ENCODE measurements around the gene PRKCQ.

PRKCQ gene

GRCh38 chr10:6498771-6499170, 81.3 kb downstream of the PRKCQ start:
- Histone ChIP-seq H3K9me3 (ENCODE audit: control insufficient read depth, insufficient read depth, low read length) (no peaks in the 10 kb centered on the region), H3K4me1 (ENCODE audit: control insufficient read depth, insufficient read depth, low read length) (no peaks in the 10 kb centered on the region), H3K4me3 (ENCODE audit: low read depth, low read length) (no peak overlapping the region), H3K36me3 (ENCODE audit: control insufficient read depth, insufficient read depth, low read length) (no peaks in the 10 kb centered on the region), H3K9ac (ENCODE audit: low read depth, low read length) (no peak overlapping the region), H3K27me3 (ENCODE audit: control insufficient read depth, insufficient read depth, low read length) (no peaks in the 10 kb centered on the region)

DNA sequence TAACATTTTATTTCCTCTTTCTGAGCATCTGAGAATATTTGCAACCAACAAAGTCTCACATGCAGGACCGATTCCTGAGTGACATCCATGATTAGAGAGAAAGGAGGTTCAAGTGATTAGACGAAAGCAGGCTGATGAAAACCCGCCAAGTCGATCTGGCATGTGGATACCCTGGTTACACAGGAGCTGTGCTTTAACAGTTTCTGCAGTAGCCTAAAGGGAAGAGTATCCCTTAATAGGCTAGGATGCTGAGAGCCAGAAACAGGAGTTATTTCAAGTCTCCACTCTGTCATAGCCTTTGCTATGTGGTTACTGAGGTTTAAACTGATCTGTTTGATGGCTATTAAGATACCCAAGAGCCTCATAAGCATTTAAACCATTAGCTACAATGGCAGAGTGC, 82.5 kb downstream of the PRKCQ start:
- no peaks in the 10 kb centered on the region for H3K27me3 ChIP-seq (ENCODE audit: control insufficient read depth, insufficient read depth, low read length)
- no peak overlapping the region for H3K4me3 ChIP-seq (ENCODE audit: low read depth, low read length)
- no peaks in the 10 kb centered on the region for H3K36me3 ChIP-seq (ENCODE audit: control insufficient read depth, insufficient read depth, low read length)
- no peaks in the 10 kb centered on the region for H3K4me1 ChIP-seq (ENCODE audit: control insufficient read depth, insufficient read depth, low read length)
- no peak overlapping the region for H3K9ac ChIP-seq (ENCODE audit: low read depth, low read length)
- no peaks in the 10 kb centered on the region for H3K9me3 ChIP-seq (ENCODE audit: control insufficient read depth, insufficient read depth, low read length)

- Histone ChIP-seq H3K36me3 (ENCODE audit: control insufficient read depth, insufficient read depth, low read length) (peaks cover 3% of the 10 kb centered on the region), H3K4me3 (ENCODE audit: low read depth, low read length) (no peak overlapping the region), H3K9ac (ENCODE audit: low read depth, low read length) (no peak overlapping the region), H3K4me1 (ENCODE audit: control insufficient read depth, insufficient read depth, low read length) (no peaks in the 10 kb centered on the region), H3K9me3 (ENCODE audit: control insufficient read depth, insufficient read depth, low read length) (no peaks in the 10 kb centered on the region), H3K27me3 (ENCODE audit: control insufficient read depth, insufficient read depth, low read length) (no peaks in the 10 kb centered on the region)
Measured at GRCh38 chr10:6494936-6495592, 85.0 kb downstream of the PRKCQ start.

- Histone ChIP-seq H3K27me3 (ENCODE audit: control insufficient read depth, insufficient read depth, low read length) (no peaks in the 10 kb centered on the region), H3K4me1 (ENCODE audit: control insufficient read depth, insufficient read depth, low read length) (no peaks in the 10 kb centered on the region), H3K9ac (ENCODE audit: low read depth, low read length) (no peak overlapping the region), H3K36me3 (ENCODE audit: control insufficient read depth, insufficient read depth, low read length) (peaks cover 3% of the 10 kb centered on the region), H3K4me3 (ENCODE audit: low read depth, low read length) (no peak overlapping the region), H3K9me3 (ENCODE audit: control insufficient read depth, insufficient read depth, low read length) (no peaks in the 10 kb centered on the region)
Measured at GRCh38 chr10:6494442-6494819, 85.6 kb downstream of the PRKCQ start.

DNA sequence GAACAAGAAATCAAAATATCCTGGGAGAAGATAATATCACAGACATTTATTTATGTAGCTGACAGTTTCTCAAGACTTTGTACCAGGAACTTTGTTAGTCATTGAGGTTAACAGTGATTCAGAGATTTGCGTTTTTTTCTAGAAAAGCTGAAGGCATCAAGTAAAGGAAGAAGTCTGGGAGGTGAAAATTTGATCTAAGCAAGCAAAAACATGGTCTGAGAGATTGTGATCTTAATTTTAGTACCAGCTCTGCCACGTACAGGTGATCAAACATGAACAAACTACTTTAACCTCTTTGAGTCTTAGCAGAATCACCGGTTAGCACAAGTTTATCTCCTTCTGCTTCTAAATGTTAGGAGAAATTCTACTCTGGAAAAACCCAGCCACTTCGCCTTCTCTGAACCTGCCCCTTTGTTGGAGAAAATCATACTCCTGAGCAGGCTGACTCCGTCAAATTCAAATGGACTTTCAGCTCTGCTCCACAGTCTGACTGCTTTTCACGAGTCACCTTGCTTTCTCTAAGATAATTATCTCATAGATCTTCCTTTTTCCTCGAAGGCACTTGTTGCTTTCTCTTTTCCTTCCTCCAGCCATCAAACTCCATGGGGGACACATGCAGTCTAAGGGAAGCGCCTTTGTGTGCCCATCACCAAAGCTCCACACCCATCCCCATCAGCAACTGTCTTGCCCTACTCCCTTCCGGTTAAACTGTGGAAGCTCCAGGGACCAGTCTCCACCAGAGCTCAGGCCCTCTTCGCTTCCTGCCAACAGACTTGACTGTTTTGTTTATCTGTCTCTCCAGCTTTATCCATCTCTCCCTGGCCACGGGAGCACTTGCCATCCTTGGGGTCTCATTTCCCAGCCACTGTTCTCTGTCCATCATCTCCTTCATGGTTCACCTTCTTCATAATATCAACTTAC, 86.3 kb downstream of the PRKCQ start:
- H3K9ac ChIP-seq (ENCODE audit: low read depth, low read length) = no peak overlapping the region
- H3K9me3 ChIP-seq (ENCODE audit: control insufficient read depth, insufficient read depth, low read length) = no peaks in the 10 kb centered on the region
- H3K4me1 ChIP-seq (ENCODE audit: control insufficient read depth, insufficient read depth, low read length) = no peaks in the 10 kb centered on the region
- no peaks in the 10 kb centered on the region for H3K27me3 ChIP-seq (ENCODE audit: control insufficient read depth, insufficient read depth, low read length)
- peaks cover 3% of the 10 kb centered on the region for H3K36me3 ChIP-seq (ENCODE audit: control insufficient read depth, insufficient read depth, low read length)
- no peak overlapping the region for H3K4me3 ChIP-seq (ENCODE audit: low read depth, low read length)

DNA sequence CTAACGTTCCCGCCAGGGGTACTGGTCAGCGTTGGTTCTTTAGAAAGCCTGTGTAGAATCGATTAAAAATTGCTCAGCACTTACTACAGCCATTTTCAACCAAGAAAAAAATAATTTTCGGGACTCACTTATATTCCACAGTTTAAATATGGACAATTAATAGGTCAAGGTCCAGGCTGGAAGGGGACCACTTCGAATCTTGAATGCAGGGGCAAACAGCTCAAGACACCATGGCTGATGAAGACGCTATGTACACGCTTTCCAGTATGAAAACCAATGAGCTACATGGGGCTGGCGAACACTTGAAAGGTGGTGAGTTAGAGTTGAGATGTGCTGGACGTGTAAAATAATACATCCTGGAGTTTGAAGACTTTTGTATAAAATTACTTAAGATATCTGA, 87.2 kb downstream of the PRKCQ start:
- Histone ChIP-seq H3K27me3 (ENCODE audit: control insufficient read depth, insufficient read depth, low read length) (no peaks in the 10 kb centered on the region), H3K36me3 (ENCODE audit: control insufficient read depth, insufficient read depth, low read length) (peaks cover 3% of the 10 kb centered on the region), H3K4me1 (ENCODE audit: control insufficient read depth, insufficient read depth, low read length) (no peaks in the 10 kb centered on the region), H3K9ac (ENCODE audit: low read depth, low read length) (no peak overlapping the region), H3K4me3 (ENCODE audit: low read depth, low read length) (no peak overlapping the region), H3K9me3 (ENCODE audit: control insufficient read depth, insufficient read depth, low read length) (no peaks in the 10 kb centered on the region)

DNA sequence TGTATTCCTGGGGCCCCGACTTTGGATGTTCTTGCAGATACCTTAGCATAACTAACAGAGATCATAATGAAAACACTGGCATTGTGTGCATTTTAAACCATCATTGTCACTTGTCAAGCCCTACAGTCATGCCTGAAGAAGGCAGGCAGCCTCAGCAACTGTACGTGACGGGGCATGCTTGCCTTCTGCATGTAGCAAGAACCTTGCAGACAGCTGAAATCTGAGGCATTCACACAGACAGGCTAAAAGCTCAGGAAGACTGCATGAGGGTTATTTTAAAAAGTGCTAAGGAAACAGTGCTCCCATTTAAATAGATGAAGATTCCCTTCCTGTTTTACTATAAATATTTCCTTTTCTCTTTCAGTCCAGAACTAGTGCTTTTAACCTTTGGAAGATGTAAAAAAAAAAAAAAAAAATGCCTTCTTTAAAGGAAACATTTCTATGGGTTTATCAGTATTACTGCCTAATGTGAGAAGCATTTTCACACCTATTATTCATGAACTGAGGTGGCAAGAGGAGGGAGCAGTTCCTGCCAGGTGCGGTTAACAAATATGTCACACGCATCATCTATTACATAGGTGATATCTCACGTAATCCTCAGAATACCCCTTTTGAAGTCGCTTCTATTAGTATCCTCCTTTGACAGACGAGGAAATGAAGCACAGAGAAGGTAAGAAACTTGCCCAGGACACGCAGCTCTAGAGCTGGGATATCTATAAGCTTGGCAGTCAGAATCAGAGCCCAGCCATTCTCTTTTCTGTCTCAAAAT, 88.1 kb downstream of the PRKCQ start:
- Histone ChIP-seq H3K9me3 (ENCODE audit: control insufficient read depth, insufficient read depth, low read length) (no peaks in the 10 kb centered on the region), H3K36me3 (ENCODE audit: control insufficient read depth, insufficient read depth, low read length) (peaks cover 3% of the 10 kb centered on the region), H3K4me1 (ENCODE audit: control insufficient read depth, insufficient read depth, low read length) (no peaks in the 10 kb centered on the region), H3K9ac (ENCODE audit: low read depth, low read length) (no peak overlapping the region), H3K4me3 (ENCODE audit: low read depth, low read length) (no peak overlapping the region), H3K27me3 (ENCODE audit: control insufficient read depth, insufficient read depth, low read length) (no peaks in the 10 kb centered on the region)

DNA sequence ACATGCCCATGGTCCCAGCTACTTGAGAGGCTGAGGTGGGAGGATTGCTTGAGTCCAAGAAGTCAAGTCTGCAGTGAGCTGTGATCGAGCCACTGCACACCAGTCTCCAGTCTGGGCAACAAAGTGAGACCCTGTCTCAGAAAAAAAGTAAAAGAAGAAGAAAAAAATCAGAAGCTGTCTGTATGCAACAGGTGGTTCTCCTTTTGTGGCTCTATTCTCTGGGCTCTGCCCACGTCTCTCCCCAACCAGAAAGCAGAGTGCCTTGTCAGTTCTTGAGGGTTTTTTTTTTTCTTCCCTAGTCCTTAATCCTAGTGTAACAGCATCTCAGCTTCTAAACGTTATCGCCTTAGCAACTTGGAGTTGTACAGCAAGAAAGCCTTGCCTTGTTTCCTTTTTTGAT, 89.5 kb downstream of the PRKCQ start:
- H3K9ac ChIP-seq (ENCODE audit: low read depth, low read length) = no peak overlapping the region
- H3K27me3 ChIP-seq (ENCODE audit: control insufficient read depth, insufficient read depth, low read length) = no peaks in the 10 kb centered on the region
- H3K9me3 ChIP-seq (ENCODE audit: control insufficient read depth, insufficient read depth, low read length) = no peaks in the 10 kb centered on the region
- H3K36me3 ChIP-seq (ENCODE audit: control insufficient read depth, insufficient read depth, low read length) = peaks cover 3% of the 10 kb centered on the region
- no peak overlapping the region for H3K4me3 ChIP-seq (ENCODE audit: low read depth, low read length)
- no peaks in the 10 kb centered on the region for H3K4me1 ChIP-seq (ENCODE audit: control insufficient read depth, insufficient read depth, low read length)

GRCh38 chr10:6487920-6488319, 92.2 kb downstream of the PRKCQ start:
- H3K36me3 ChIP-seq (ENCODE audit: control insufficient read depth, insufficient read depth, low read length) = peaks cover 3% of the 10 kb centered on the region

GRCh38 chr10:6486309-6486708, 93.8 kb downstream of the PRKCQ start:
- Histone ChIP-seq H3K9me3 (ENCODE audit: control insufficient read depth, insufficient read depth, low read length) (no peaks in the 10 kb centered on the region), H3K4me3 (ENCODE audit: low read depth, low read length) (no peak overlapping the region), H3K36me3 (ENCODE audit: control insufficient read depth, insufficient read depth, low read length) (no peaks in the 10 kb centered on the region), H3K27me3 (ENCODE audit: control insufficient read depth, insufficient read depth, low read length) (no peaks in the 10 kb centered on the region), H3K4me1 (ENCODE audit: control insufficient read depth, insufficient read depth, low read length) (no peaks in the 10 kb centered on the region), H3K9ac (ENCODE audit: low read depth, low read length) (no peak overlapping the region)

More at GRCh38 chr10:6487920-6488319, 92.2 kb downstream of the PRKCQ start:
- no peaks in the 10 kb centered on the region for H3K4me1 ChIP-seq (ENCODE audit: control insufficient read depth, insufficient read depth, low read length)
- no peaks in the 10 kb centered on the region for H3K9me3 ChIP-seq (ENCODE audit: control insufficient read depth, insufficient read depth, low read length)
- no peak overlapping the region for H3K4me3 ChIP-seq (ENCODE audit: low read depth, low read length)
- no peaks in the 10 kb centered on the region for H3K27me3 ChIP-seq (ENCODE audit: control insufficient read depth, insufficient read depth, low read length)
- no peak overlapping the region for H3K9ac ChIP-seq (ENCODE audit: low read depth, low read length)

- Histone ChIP-seq H3K4me1 (ENCODE audit: control insufficient read depth, insufficient read depth, low read length) (no peaks in the 10 kb centered on the region), H3K9ac (ENCODE audit: low read depth, low read length) (no peak overlapping the region), H3K36me3 (ENCODE audit: control insufficient read depth, insufficient read depth, low read length) (no peaks in the 10 kb centered on the region), H3K27me3 (ENCODE audit: control insufficient read depth, insufficient read depth, low read length) (no peaks in the 10 kb centered on the region), H3K4me3 (ENCODE audit: low read depth, low read length) (no peak overlapping the region), H3K9me3 (ENCODE audit: control insufficient read depth, insufficient read depth, low read length) (no peaks in the 10 kb centered on the region)
Measured at GRCh38 chr10:6482737-6483357, 97.2 kb downstream of the PRKCQ start.

Data from iPS-15b (cell line).